IPS-18c (cell line): ENCODE measurements around the gene DLD.
"Not testable (repeated sequence)": the region's sequence is repeated elsewhere in the genome, so short reads cannot be mapped to it uniquely, and the experiment has no call there.

Experiments used
- H3K4me3 ChIP-seq: 2 replicates; pipeline ENCODE4 v1.7.0; 2013; ENCODE audit warnings: low read depth, mild to moderate bottlenecking, low read length, moderate library complexity; ENCODE audit not compliant: insufficient read depth
- H3K9me3 ChIP-seq: one replicate; pipeline ENCODE4 v1.6.1; 2013; ENCODE audit warnings: mild to moderate bottlenecking, low read length, moderate library complexity; ENCODE audit not compliant: control insufficient read depth, insufficient read depth

Gene DLD, protein sequence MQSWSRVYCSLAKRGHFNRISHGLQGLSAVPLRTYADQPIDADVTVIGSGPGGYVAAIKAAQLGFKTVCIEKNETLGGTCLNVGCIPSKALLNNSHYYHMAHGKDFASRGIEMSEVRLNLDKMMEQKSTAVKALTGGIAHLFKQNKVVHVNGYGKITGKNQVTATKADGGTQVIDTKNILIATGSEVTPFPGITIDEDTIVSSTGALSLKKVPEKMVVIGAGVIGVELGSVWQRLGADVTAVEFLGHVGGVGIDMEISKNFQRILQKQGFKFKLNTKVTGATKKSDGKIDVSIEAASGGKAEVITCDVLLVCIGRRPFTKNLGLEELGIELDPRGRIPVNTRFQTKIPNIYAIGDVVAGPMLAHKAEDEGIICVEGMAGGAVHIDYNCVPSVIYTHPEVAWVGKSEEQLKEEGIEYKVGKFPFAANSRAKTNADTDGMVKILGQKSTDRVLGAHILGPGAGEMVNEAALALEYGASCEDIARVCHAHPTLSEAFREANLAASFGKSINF

DNA sequence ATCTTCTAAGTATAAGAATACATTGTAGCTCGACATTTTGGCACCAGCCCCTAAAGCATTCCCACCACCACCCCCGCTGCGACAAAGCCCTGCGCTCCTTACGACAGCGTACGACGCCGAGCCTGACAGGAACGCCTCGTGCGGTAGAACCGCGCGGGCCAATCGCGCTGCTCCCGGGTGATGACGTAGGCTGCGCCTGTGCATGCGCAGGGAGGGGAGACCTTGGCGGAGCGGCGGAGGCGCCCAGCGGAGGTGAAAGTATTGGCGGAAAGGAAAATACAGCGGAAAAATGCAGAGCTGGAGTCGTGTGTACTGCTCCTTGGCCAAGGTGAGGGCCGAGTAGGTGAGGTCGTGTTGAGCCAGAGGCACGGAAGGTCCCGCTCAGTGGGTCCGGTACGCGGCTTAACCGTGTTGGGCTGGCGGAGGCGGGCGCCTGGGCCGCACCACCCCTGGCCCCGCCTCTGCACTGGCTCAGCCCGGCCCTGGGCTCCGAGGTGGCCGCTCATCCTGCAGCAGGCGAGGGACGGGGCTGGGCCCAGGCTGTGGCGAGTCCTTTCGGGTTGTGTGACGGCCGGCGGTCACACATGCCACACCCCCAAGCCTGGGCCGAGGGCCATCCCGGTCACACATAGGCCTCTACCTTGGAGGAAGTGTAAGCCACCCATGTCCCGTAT, at the start of gene DLD:
Gene DLD, plus strand, starts transcription at position 222 of the 674 bp plus-strand sequence. Its CDS starts 68 bp downstream, at position 290.
- Histone ChIP-seq H3K9me3 (no peaks in the 10 kb centered on the region), H3K4me3 (peak within 1 kb of the TSS; percentile 67)

DNA sequence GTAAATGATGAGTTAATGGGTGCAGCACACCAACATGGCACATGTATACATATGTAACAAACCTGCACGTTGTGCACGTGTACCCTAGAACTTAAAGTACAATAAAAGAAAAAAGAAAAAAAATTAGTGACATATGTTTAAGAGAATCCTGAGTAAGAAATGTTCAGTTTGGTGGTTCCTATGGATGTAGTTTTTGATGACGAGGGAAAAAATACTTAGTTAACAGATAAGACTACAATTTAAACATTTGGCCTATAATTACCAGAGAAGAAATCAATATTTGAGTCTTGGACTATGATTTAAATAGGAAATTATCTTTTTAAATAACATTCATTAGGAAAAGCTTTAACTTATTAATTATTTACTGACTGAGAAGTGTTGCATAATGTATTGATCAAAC, 48.8 kb upstream of the DLD start:
- Histone ChIP-seq H3K9me3 (peaks cover 2% of the 10 kb centered on the region), H3K4me3 (no peak overlapping the region)

DNA sequence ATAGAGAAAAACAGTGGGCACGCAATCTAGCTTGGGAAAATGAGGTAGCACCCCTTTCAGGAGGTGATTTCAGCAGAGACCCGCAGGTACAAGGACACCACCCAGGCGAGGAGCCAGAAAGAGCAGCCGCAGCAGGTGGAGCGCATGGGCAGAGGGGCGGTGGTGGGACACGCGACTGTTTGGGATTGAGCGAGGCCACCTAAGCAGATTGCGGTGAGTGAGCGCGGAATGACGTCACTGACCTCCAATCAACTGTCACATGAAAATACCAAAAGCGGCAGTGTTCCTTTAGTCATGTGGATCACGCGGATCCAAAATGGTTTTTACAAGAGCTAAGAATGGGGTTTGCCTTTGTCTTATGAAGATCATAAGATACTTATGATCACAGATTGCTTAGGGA, 47.8 kb upstream of the DLD start:
- no peak overlapping the region for H3K4me3 ChIP-seq
- H3K9me3 ChIP-seq: peaks cover 3% of the 10 kb centered on the region

DNA sequence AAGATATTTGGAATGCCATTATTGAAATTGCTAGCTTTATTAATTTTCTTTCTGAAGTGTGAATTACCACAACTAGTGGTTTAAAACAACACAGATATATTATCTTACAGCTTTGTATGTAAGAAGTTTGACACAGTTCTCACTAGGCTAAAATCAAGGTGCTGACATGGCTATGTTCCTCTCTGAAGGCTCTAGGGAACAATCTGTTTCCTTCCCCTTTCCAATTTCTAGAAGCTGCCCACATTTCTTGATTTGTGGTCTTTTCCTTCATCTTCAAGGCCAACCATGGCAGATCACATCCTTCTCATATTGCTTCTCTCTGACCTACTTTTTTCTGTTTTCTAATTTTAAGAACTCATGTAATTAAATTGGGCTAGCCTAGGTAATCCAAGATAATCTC, 44.7 kb upstream of the DLD start:
- Histone ChIP-seq H3K9me3 (peaks cover 3% of the 10 kb centered on the region), H3K4me3 (no peak overlapping the region)

DNA sequence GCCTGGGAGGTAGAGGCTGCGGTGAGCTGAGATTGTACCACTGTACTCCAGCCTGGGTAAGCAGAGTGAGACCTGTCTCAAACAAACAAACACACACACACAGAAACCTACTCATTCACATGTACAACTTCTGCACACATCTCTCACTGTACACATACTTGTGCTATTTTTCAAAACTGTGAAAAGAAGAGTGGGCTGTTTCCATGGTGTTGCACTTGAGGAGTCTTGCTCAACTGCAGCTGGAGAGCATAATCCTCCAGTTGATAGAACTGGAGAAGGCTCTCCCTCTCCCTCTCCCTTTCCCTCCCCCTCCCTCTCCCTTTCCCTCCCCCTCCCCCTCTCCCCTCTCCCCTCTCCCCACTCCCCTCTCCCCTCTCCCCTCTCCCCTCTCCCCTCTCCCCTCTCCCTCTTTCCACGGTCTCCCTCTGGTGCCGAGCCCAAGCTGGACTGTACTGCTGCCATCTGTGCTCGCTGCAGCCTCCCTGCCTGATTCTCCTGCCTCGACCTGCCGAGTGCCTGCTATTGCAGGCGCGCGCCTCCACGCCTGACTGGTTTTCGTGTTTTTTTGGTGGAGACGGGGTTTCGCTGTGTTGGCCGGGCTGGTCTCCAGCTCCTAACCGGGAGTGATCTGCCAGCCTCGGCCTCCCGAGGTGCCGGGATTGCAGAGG, 43.7 kb upstream of the DLD start:
- no peak overlapping the region for H3K4me3 ChIP-seq
- H3K9me3 ChIP-seq: peaks cover 3% of the 10 kb centered on the region

DNA sequence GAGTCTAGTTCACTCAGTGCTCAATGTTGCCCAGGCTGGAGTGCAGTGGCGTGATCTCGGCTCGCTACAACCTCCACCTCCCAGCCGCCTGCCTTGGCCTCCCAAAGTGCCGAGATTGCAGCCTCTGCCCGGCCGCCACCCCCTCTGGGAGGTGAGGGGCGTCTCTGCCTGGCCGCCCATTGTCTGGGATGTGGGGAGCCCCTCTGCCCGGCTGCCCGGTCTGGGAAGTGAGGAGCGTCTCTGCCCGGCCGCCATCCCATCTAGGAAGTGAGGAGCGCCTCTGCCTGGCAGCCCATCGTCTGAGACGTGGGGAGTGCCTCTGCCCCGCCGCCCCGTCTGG, 43.2 kb upstream of the DLD start:
- not testable (repeated sequence) for H3K9me3 ChIP-seq, H3K4me3 ChIP-seq

DNA sequence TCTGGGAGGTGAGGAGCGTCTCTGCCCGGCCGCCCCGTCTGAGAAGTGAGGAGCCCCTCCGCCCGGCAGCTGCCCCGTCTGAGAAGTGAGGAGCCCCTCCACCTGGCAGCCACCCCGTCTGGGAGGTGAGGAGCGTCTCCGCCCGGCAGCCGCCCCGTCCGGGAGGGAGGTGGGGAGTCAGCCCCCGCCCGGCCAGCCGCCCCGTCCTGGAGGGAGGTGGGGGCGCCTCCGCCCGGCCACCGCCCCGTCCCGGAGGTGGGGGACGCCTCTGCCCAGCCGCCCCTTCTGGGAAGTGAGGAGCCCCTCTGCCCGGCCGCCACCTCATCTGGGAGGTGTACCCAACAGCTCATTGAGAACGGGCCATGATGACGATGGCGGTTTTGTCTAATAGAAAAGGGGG, 42.8 kb upstream of the DLD start:
- not testable (repeated sequence) for H3K9me3 ChIP-seq, H3K4me3 ChIP-seq

DNA sequence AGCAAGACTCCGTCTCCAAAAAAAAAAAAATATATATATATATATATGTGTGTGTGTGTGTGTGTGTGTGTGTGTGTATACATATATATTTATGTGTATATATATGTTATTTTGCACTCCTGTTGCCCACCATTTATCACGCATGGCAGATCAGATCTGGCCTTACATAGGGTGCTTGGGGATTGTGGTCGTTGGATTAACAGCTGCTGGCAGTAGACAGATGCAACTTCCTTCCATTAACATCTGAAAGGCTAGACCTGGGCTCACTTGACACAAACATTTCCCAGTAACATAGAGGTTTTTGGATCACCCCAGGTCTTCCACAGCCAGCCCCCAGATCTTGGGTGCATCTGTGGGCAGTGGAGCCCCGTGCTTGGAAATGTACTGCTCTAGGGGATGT, 40.8 kb upstream of the DLD start:
- Histone ChIP-seq H3K4me3 (no peak overlapping the region), H3K9me3 (peaks cover 3% of the 10 kb centered on the region)

DNA sequence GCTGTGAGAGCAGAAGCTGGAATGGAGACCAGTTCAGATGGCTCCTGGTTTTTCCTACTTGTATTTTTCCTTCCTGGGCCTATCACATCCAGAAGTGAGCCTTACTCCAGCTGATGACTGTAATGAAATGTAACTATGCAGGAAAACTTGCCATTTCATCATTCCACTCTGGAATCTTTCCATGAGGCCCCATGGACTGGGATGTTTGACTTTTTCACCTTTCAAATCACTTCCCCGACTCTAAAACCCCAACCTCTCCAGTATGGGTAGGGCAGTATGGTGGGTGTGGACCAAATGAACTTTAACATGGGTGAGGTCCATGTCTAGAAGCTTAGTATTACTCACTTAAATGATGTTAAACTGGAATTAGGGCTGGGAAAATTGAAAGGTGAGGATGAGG, 40.3 kb upstream of the DLD start:
- Histone ChIP-seq H3K4me3 (no peak overlapping the region), H3K9me3 (peaks cover 3% of the 10 kb centered on the region)

DNA sequence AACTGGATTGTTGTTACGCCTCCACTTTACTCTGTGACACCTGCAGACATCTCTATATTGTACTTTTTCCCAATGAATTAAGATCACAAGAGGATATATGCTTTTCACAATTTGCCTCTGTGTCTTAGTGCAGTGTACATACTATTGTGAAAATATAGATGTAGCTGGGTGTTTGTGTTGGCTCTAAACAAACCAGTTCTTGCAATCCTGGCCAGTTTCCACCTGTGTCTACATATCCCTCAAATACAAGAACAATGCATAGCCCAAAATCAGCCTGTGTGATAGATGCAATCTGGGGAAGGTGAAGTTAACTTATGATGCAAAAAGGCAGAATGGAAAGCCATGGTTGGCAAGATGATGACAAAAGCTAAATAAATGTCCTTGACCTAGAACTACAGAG, 36.5 kb upstream of the DLD start:
- Histone ChIP-seq H3K9me3 (no peaks in the 10 kb centered on the region), H3K4me3 (no peak overlapping the region)

DNA sequence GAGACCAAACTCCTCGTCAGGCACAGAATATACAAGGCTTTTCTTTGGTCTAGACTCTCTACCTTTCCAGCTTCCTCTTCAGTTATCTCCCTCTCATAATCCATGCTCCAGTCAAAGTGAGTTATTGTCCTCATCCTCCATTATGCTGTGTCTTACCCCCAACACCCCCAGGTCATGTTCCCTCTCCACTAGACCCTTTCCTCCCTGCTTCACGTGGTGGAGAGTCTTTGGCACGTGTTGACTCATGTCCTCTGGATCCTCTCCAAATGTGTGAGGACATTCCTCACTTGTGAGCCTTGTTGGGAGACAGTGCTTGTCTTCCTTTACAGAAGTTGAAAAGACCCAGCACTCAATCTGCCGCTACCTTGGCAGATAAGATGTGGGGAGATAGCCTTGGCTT, 36.0 kb upstream of the DLD start:
- H3K4me3 ChIP-seq: no peak overlapping the region

DNA sequence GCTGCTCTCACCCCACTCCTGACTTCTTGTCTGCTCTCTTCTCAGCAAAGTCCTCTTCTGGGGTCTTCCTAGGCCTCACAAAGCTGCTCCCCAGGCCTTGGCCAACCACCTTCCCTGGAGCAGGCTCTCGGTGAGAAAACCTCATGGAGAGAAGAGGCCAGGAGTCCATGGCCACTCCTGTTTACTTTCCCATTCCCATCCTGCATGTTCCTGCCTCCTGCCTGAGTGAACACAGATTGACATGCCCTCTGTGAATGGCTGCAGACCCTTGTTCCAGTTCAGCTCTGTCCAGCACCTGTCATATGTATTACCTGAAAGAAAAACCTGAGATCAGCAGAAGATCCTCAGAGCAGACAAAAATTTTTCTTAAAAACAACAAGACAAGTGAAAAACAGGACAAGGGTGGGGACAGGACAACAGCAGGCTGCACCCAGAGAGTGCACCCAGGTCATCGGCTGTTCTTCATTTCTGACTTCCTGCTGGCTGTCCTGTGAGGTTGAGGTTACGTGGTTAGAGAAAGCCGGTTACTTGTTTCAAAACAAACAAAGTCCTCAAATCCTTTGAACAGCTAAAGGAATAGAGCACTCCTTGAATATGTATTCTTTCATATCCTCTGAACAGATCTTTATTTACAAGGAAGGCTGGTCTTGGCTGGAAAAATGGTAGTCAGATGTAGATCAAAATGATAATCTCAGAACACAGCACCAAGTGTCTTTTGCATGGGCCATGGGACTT, 34.0 kb upstream of the DLD start:
- H3K4me3 ChIP-seq: no peak overlapping the region
- no peaks in the 10 kb centered on the region for H3K9me3 ChIP-seq

More for the DNA sequence above, 36.0 kb upstream of the DLD start:
- no peaks in the 10 kb centered on the region for H3K9me3 ChIP-seq

DNA sequence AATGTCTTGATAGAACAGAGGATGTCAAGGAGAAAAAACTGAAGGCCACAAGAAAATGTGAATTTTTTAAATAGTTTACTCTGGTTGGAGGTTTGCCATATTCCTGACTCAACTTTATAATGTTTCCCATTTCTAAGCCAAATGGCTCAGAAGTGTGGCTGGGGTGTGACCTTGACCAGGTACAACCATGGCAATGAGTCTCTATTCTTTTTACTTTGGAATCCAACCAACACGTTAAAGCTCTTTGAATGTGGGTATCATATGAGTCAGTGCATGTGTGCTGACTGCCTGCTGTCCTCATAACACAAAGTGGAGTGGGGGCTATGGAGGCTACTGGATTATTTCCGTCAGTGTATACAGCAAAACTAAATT, 33.5 kb upstream of the DLD start:
- Histone ChIP-seq H3K4me3 (no peak overlapping the region), H3K9me3 (no peaks in the 10 kb centered on the region)

DNA sequence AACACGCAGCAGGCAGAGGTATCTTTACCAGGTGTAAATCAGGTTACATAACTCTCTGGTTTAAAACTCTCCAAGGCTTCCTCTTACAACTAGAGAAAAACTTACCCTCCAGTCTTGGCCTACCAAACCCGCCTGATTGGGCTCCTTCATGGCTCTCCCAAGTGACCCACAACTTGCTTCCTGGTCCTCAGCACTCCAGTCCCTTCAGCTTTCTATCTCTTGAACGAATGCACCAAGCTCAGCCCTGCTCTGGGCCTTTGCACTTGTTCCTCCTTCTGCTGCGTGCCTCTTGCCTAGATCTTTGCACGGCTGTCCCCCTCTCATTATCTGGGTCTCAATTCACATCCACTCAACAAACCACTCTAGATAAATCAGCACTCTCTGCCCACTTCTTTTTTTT, 32.7 kb upstream of the DLD start:
- no peak overlapping the region for H3K4me3 ChIP-seq
- H3K9me3 ChIP-seq: no peaks in the 10 kb centered on the region

DNA sequence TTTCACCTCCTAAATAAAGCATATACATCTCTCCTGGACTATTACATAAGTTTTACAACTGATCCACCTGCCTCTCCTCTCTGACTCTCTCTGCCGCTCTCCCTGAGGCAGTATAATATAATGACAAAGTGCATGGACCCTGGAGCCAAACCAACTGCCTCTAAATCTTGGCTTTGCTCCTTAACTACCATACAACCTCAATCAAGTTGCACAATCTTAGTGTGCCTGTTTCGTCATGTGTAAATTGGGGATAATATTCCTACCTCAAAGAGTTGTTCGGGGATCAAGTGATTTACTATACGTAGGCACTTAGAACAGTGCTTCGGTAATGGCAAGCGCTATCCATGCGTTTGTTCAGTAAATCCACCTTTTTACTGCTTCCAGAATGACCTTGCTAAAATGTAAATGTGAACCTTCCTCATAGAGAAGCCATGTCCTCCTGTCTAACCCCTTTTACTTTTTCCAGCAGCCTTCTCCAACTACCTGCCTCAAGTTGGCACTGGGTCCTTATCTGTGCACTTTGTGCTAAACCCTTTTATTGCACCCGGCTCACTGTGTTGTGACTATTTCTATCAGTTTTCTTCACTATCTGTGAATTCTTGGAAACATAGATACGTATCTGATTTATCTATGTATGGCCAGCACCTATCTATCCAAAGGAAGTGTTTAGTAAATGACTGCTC, 30.6 kb upstream of the DLD start:
- Histone ChIP-seq H3K4me3 (no peak overlapping the region), H3K9me3 (no peaks in the 10 kb centered on the region)

DNA sequence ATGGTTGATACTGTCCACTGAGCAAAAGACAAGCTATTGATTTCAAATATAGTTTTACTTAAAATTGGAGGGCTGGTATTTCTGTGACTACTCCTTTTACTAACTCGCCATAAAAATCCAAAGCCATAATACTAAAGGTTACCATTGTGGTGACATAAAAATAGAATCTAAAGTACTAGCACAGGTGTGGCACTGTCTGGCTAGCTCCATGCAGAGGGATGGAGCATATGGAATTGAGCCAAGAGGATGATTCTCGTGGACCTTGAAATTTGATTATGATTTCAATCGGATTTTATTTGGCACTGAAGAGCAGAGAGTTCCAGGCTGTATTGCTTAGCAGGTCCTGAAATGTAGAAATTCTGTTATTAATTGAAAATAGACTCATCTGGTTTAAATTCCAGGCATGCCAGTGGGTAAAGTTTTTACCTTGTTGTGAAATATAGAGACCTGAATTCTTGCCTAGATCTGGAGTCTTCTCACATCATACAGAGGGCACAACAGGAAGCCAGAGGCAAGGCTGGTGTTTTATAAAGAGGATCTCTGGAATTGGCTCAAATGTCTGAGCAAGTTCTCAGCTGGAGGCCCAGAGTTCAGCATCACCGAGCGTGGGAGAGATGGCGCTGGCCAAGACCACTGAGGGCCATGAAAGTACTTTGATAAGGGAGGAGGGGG, 29.9 kb upstream of the DLD start:
- no peak overlapping the region for H3K4me3 ChIP-seq
- no peaks in the 10 kb centered on the region for H3K9me3 ChIP-seq
